Type B pancreatic cell (in vitro differentiated cells): ENCODE results near the gene CAP2. TPM values are rescaled to one million over a fixed set of nuclear protein-coding genes. Genes with fewer than 3 reads are reported as not detected.
"Not testable (repeated sequence)": the region's sequence is repeated elsewhere in the genome, so short reads cannot be mapped to it uniquely, and the experiment has no call there.

Experiments used
- DNase-seq: peaks from one replicate; pipeline ENCODE4 v3.0.0; 2021; ENCODE audit warnings: mixed read lengths; ENCODE audit not compliant: unreplicated experiment; ENCODE audit errors: extremely low spot score
- H3K27ac Mint-ChIP-seq: 2 replicates; pipeline ENCODE4 v1.8.0; 2021; ENCODE audit warnings: mild to moderate bottlenecking, mixed read lengths
- H3K27me3 Mint-ChIP-seq: 2 replicates; pipeline ENCODE4 v1.8.0; 2021; ENCODE audit warnings: mixed read lengths
- H3K36me3 Mint-ChIP-seq: 2 replicates; pipeline ENCODE4 v1.8.0; 2021; ENCODE audit warnings: mixed read lengths
- H3K4me1 Mint-ChIP-seq: one replicate; pipeline ENCODE4 v1.8.0; 2021; ENCODE audit warnings: mixed read lengths; ENCODE audit not compliant: unreplicated experiment
- H3K4me3 Mint-ChIP-seq: 2 replicates; pipeline ENCODE4 v1.8.0; 2021; ENCODE audit warnings: mild to moderate bottlenecking, mixed read lengths
- H3K9me3 Mint-ChIP-seq: 2 replicates; pipeline ENCODE4 v1.8.0; 2021; ENCODE audit warnings: mixed read lengths
- total RNA-seq: library from RNA; stranded (reverse); gene quantifications from 2 replicates; pipeline ENCODE4 v1.2.1, GENCODE V29; 2021; ENCODE audit warnings: low replicate concordance
- TF ChIP-seq, protein P1 (sequence below): fragments of 200-600 bp; sonication (generic); conservative IDR thresholded peaks from 2 replicates; pipeline ENCODE4 v1.5.0; 2021; ENCODE audit warnings: antibody characterized with exemption, mild to moderate bottlenecking

CAP2 gene
- total RNA-seq, 1 donor from 2014 or later = 9.3 TPM

- Mint-ChIP-seq H3K9me3 (no peaks in the 10 kb centered on the region), H3K4me1 (no peaks in the 10 kb centered on the region), H3K27me3 (no peaks in the 10 kb centered on the region), H3K27ac (no peak overlapping the region), H3K36me3 (peaks cover 19% of the 10 kb centered on the region), H3K4me3 (no peak overlapping the region)
- TF ChIP-seq, protein P1, sequence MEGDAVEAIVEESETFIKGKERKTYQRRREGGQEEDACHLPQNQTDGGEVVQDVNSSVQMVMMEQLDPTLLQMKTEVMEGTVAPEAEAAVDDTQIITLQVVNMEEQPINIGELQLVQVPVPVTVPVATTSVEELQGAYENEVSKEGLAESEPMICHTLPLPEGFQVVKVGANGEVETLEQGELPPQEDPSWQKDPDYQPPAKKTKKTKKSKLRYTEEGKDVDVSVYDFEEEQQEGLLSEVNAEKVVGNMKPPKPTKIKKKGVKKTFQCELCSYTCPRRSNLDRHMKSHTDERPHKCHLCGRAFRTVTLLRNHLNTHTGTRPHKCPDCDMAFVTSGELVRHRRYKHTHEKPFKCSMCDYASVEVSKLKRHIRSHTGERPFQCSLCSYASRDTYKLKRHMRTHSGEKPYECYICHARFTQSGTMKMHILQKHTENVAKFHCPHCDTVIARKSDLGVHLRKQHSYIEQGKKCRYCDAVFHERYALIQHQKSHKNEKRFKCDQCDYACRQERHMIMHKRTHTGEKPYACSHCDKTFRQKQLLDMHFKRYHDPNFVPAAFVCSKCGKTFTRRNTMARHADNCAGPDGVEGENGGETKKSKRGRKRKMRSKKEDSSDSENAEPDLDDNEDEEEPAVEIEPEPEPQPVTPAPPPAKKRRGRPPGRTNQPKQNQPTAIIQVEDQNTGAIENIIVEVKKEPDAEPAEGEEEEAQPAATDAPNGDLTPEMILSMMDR = no peak
- no peak for DNase-seq
Observed at GRCh38 chr6:17542243-17542642, 148.8 kb downstream of the CAP2 start.

DNA sequence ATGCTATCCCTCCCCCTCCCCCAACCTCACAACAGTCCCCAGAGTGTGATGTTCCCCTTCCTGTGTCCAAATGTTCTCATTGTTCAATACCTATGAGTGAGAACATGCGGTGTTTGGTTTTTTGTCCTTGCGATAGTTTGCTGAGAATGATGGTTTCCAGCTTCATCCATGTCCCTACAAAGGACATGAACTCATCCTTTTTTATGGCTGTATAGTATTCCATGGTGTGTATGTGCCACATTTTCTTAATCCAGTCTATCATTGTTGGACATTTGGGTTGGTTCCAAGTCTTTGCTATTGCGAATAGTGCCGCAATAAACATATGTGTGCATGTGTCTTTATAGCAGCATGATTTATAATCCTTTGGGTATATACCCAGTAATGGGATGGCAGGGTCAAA is 152.3 kb downstream of the CAP2 start:
- H3K4me1 Mint-ChIP-seq, H3K27me3 Mint-ChIP-seq, H3K27ac Mint-ChIP-seq, H3K4me3 Mint-ChIP-seq, H3K9me3 Mint-ChIP-seq, DNase-seq: not testable (repeated sequence)
- peaks cover 19% of the 10 kb centered on the region for H3K36me3 Mint-ChIP-seq

DNA sequence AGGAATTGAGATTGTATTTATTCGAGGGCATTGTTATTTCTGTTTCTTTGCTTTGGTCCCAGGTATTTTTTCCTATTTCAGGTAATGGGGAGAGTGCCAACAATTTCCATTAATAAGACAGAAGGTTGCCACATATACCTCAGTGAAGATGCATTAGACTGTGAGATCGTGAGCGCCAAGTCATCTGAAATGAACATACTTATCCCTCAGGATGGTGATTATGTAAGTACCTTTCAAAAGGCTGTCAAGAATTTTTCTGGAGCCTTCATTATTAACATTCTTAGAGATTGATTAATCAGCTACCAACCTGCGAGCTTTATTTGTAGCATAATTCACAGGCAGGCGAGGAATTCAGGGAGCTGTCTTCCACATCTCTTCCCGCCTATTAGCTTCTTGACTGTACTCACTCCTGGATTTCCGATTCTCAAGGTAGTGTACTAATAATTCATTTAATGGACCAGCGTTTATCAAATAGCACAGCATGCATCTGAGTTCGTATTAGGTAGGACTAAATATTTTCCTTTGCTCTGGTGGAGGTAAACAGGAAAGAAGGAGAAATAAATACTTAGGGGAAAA is 158.1 kb downstream of the CAP2 start:
- no peaks in the 10 kb centered on the region for H3K27me3 Mint-ChIP-seq
- DNase-seq = no peak
- no peaks in the 10 kb centered on the region for H3K4me1 Mint-ChIP-seq
- peaks cover 17% of the 10 kb centered on the region for H3K36me3 Mint-ChIP-seq
- no peak overlapping the region for H3K4me3 Mint-ChIP-seq
- no peaks in the 10 kb centered on the region for H3K9me3 Mint-ChIP-seq
- H3K27ac Mint-ChIP-seq = no peak overlapping the region
- TF ChIP-seq, protein P1 = no peak

- Mint-ChIP-seq H3K9me3 (no peaks in the 10 kb centered on the region), H3K4me1 (no peaks in the 10 kb centered on the region), H3K36me3 (peaks cover 17% of the 10 kb centered on the region), H3K27ac (no peak overlapping the region), H3K27me3 (no peaks in the 10 kb centered on the region), H3K4me3 (no peak overlapping the region)
- DNase-seq = no peak
- TF ChIP-seq, protein P1 = no peak
Observed at GRCh38 chr6:17552861-17553260, 159.5 kb downstream of the CAP2 start.

- H3K9me3 Mint-ChIP-seq = peaks cover 9% of the 10 kb centered on the region
- H3K36me3 Mint-ChIP-seq = peaks cover 21% of the 10 kb centered on the region
- H3K27ac Mint-ChIP-seq = no peak overlapping the region
- no peak overlapping the region for H3K4me3 Mint-ChIP-seq
- no peaks in the 10 kb centered on the region for H3K27me3 Mint-ChIP-seq
- DNase-seq = no peak
- TF ChIP-seq, protein P1 = no peak
- H3K4me1 Mint-ChIP-seq = no peaks in the 10 kb centered on the region
Observed at GRCh38 chr6:17556014-17556413, 162.6 kb downstream of the CAP2 start.

GRCh38 chr6:17562636-17563035 is 169.2 kb downstream of the CAP2 start:
- H3K36me3 Mint-ChIP-seq = peaks cover 4% of the 10 kb centered on the region

More at GRCh38 chr6:17562636-17563035, 169.2 kb downstream of the CAP2 start:
- no peak overlapping the region for H3K27ac Mint-ChIP-seq
- no peaks in the 10 kb centered on the region for H3K4me1 Mint-ChIP-seq
- H3K9me3 Mint-ChIP-seq = peaks cover 14% of the 10 kb centered on the region
- H3K4me3 Mint-ChIP-seq = no peak overlapping the region
- TF ChIP-seq, protein P1 = no peak
- no peaks in the 10 kb centered on the region for H3K27me3 Mint-ChIP-seq
- no peak for DNase-seq
